T-helper 1 cell treated with Interleukin-12 subunit alpha and Interleukin-12 subunit beta and Interleukin-4 antibody, amounts not matched to agents 30 μg/mL and 1 μg/mL, for 36 hours (primary cell): Measurements from ENCODE around the gene ORC2.
"Not testable (repeated sequence)": the region's sequence is repeated elsewhere in the genome, so short reads cannot be mapped to it uniquely, and the experiment has no call there.

Source experiments
- H3K27ac Mint-ChIP-seq: one replicate; pipeline ENCODE4 v1.8.0; 2021; ENCODE audit warnings: mild to moderate bottlenecking, mixed read lengths
- H3K27me3 Mint-ChIP-seq: one replicate; pipeline ENCODE4 v1.8.0; 2021; ENCODE audit warnings: low read depth, mixed read lengths
- H3K36me3 Mint-ChIP-seq: one replicate; pipeline ENCODE4 v1.8.0; 2021; ENCODE audit warnings: low read depth, mixed read lengths
- H3K4me1 Mint-ChIP-seq: one replicate; pipeline ENCODE4 v1.8.0; 2021; ENCODE audit warnings: low read depth, mixed read lengths
- H3K4me3 Mint-ChIP-seq: one replicate; pipeline ENCODE4 v1.8.0; 2021; ENCODE audit warnings: mild to moderate bottlenecking, moderate library complexity, mixed read lengths
- H3K9me3 Mint-ChIP-seq: one replicate; pipeline ENCODE4 v1.8.0; 2021; ENCODE audit warnings: mixed read lengths

The ORC2 gene

GRCh38 chr2:200901459-200902072 is 61.9 kb downstream of the ORC2 start:
- no peaks in the 10 kb centered on the region for H3K27me3 Mint-ChIP-seq
- H3K4me3 Mint-ChIP-seq: no peak overlapping the region
- no peaks in the 10 kb centered on the region for H3K9me3 Mint-ChIP-seq
- peaks cover 17% of the 10 kb centered on the region for H3K4me1 Mint-ChIP-seq
- H3K27ac Mint-ChIP-seq: peak overlapping the region; percentile 59
- peaks cover 47% of the 10 kb centered on the region for H3K36me3 Mint-ChIP-seq

- Mint-ChIP-seq H3K4me3 (no peak overlapping the region), H3K36me3 (peaks cover 53% of the 10 kb centered on the region), H3K4me1 (peaks cover 13% of the 10 kb centered on the region), H3K27me3 (no peaks in the 10 kb centered on the region), H3K27ac (no peak overlapping the region), H3K9me3 (no peaks in the 10 kb centered on the region)
Measured at GRCh38 chr2:200899482-200899881, 64.0 kb downstream of the ORC2 start.

- peak within 1 kb of the TSS; percentile 98 for H3K27ac Mint-ChIP-seq
- H3K4me3 Mint-ChIP-seq: peak within 1 kb of the TSS; percentile 96
- peaks cover 20% of the 10 kb centered on the region for H3K36me3 Mint-ChIP-seq
- H3K9me3 Mint-ChIP-seq: no peaks in the 10 kb centered on the region
- no peaks in the 10 kb centered on the region for H3K27me3 Mint-ChIP-seq
- H3K4me1 Mint-ChIP-seq: peaks cover 41% of the 10 kb centered on the region
Measured at GRCh38 chr2:200888704-200889625, 74.5 kb downstream of the ORC2 start, which contains the start of the genes NIF3L1 and PPIL3. Gene NIF3L1, plus strand, starts transcription at chr2:200889371. Its CDS starts 2,573 bp downstream, at chr2:200891944. Gene PPIL3, minus strand, starts transcription at chr2:200889077. Its CDS starts 1,462 bp downstream, at chr2:200887615.

- H3K4me1 Mint-ChIP-seq: peaks cover 13% of the 10 kb centered on the region
- H3K9me3 Mint-ChIP-seq, H3K4me3 Mint-ChIP-seq, H3K27ac Mint-ChIP-seq, H3K27me3 Mint-ChIP-seq: not testable (repeated sequence)
- H3K36me3 Mint-ChIP-seq: peaks cover 31% of the 10 kb centered on the region
Measured at GRCh38 chr2:200881715-200882249, 81.7 kb downstream of the ORC2 start.

GRCh38 chr2:200878289-200878880 is 85.1 kb downstream of the ORC2 start:
- peaks cover 39% of the 10 kb centered on the region for H3K36me3 Mint-ChIP-seq
- H3K4me3 Mint-ChIP-seq: no peak overlapping the region
- no peaks in the 10 kb centered on the region for H3K27me3 Mint-ChIP-seq
- peaks cover 4% of the 10 kb centered on the region for H3K4me1 Mint-ChIP-seq
- H3K9me3 Mint-ChIP-seq: no peaks in the 10 kb centered on the region
- no peak overlapping the region for H3K27ac Mint-ChIP-seq

GRCh38 chr2:200877443-200877842 is 86.0 kb downstream of the ORC2 start:
- no peaks in the 10 kb centered on the region for H3K9me3 Mint-ChIP-seq
- H3K36me3 Mint-ChIP-seq: peaks cover 39% of the 10 kb centered on the region
- H3K27ac Mint-ChIP-seq: no peak overlapping the region
- H3K4me3 Mint-ChIP-seq: no peak overlapping the region
- no peaks in the 10 kb centered on the region for H3K27me3 Mint-ChIP-seq
- peaks cover 3% of the 10 kb centered on the region for H3K4me1 Mint-ChIP-seq

- Mint-ChIP-seq H3K9me3 (no peaks in the 10 kb centered on the region), H3K4me1 (peaks cover 6% of the 10 kb centered on the region), H3K4me3 (no peak overlapping the region), H3K27ac (no peak overlapping the region), H3K27me3 (no peaks in the 10 kb centered on the region), H3K36me3 (peaks cover 42% of the 10 kb centered on the region)
Measured at GRCh38 chr2:200873560-200873959, 89.9 kb downstream of the ORC2 start.

- H3K4me1 Mint-ChIP-seq: peaks cover 8% of the 10 kb centered on the region
- H3K27me3 Mint-ChIP-seq: no peaks in the 10 kb centered on the region
- no peak overlapping the region for H3K27ac Mint-ChIP-seq
- peaks cover 40% of the 10 kb centered on the region for H3K36me3 Mint-ChIP-seq
- no peaks in the 10 kb centered on the region for H3K9me3 Mint-ChIP-seq
- H3K4me3 Mint-ChIP-seq: no peak overlapping the region
Measured at GRCh38 chr2:200871151-200871550, 92.3 kb downstream of the ORC2 start.

GRCh38 chr2:200869014-200869413 is 94.4 kb downstream of the ORC2 start:
- Mint-ChIP-seq H3K27me3 (no peaks in the 10 kb centered on the region), H3K4me1 (peaks cover 12% of the 10 kb centered on the region), H3K9me3 (no peaks in the 10 kb centered on the region), H3K4me3 (no peak overlapping the region), H3K36me3 (peaks cover 29% of the 10 kb centered on the region), H3K27ac (no peak overlapping the region)

- H3K36me3 Mint-ChIP-seq: peaks cover 44% of the 10 kb centered on the region
- no peaks in the 10 kb centered on the region for H3K9me3 Mint-ChIP-seq
- H3K4me3 Mint-ChIP-seq: peak within 1 kb of the TSS; percentile 96
- peaks cover 34% of the 10 kb centered on the region for H3K4me1 Mint-ChIP-seq
- peak within 1 kb of the TSS; percentile 99 for H3K27ac Mint-ChIP-seq
- H3K27me3 Mint-ChIP-seq: no peaks in the 10 kb centered on the region
Measured at GRCh38 chr2:200864176-200865034, 99.1 kb downstream of the ORC2 start, which contains the start of gene CLK1. Gene CLK1, minus strand, starts transcription at chr2:200864658. Its CDS starts 2,796 bp downstream, at chr2:200861862.

GRCh38 chr2:200863782-200864175 is 99.7 kb downstream of the ORC2 start:
- Mint-ChIP-seq H3K36me3 (peaks cover 42% of the 10 kb centered on the region), H3K4me1 (peaks cover 31% of the 10 kb centered on the region)

GRCh38 chr2:200862532-200863000 is 100.9 kb downstream of the ORC2 start:
- Mint-ChIP-seq H3K4me1 (peaks cover 39% of the 10 kb centered on the region), H3K9me3 (no peaks in the 10 kb centered on the region), H3K27ac (peak overlapping the region; percentile 99), H3K36me3 (peaks cover 52% of the 10 kb centered on the region), H3K4me3 (peak overlapping the region; percentile 96), H3K27me3 (no peaks in the 10 kb centered on the region)

More at GRCh38 chr2:200863782-200864175, 99.7 kb downstream of the ORC2 start:
- H3K27ac Mint-ChIP-seq: peak overlapping the region; percentile 99
- peak overlapping the region; percentile 96 for H3K4me3 Mint-ChIP-seq
- no peaks in the 10 kb centered on the region for H3K27me3 Mint-ChIP-seq
- H3K9me3 Mint-ChIP-seq: no peaks in the 10 kb centered on the region

- Mint-ChIP-seq H3K27ac (peak overlapping the region; percentile 99), H3K4me1 (peaks cover 40% of the 10 kb centered on the region), H3K9me3 (no peaks in the 10 kb centered on the region), H3K36me3 (peaks cover 58% of the 10 kb centered on the region), H3K4me3 (peak overlapping the region; percentile 96), H3K27me3 (no peaks in the 10 kb centered on the region)
Measured at GRCh38 chr2:200861617-200862155, 101.8 kb downstream of the ORC2 start.
